ENCODE measurements around the gene PRUNE2. TPM values are rescaled to one million over a fixed set of nuclear protein-coding genes. Genes with fewer than 3 reads are reported as not detected.

PRUNE2 gene
- total RNA-seq, 5 donors from 2014 or later (not counting 1 experiment from before 2014, with no cell fraction given) = 0.20 to 0.76 (median 0.45) TPM

- WGBS (ENCODE audit: insufficient coverage) = 83% methylated on average over 1 of the region's 4 CpGs
- POLR2A ChIA-PET = no interaction called here
- Mint-ChIP-seq H3K9me3 (no peaks in the 10 kb centered on the region), H3K4me1 (peaks cover 0 to 9% (median 6%) of the 10 kb centered on the region in 3 donors), H3K36me3 (no peaks in the 10 kb centered on the region), H3K27ac (no peak overlapping the region), H3K4me3 (no peak overlapping the region), H3K27me3 (peaks cover 4 to 5% of the 10 kb centered on the region in 2 donors)
- DNase-seq = no peak
- H3K9me3 ChIP-seq = no peaks in the 10 kb centered on the region
- H3K4me1 ChIP-seq (ENCODE audit: control insufficient read depth in 1 of 2, extremely low read depth in 1 of 2, insufficient read depth in 2 of 2, low read length in 2 of 2) = no peaks in the 10 kb centered on the region
- CTCF ChIA-PET = interaction anchor here in 1 of 2 donors (0.6 to 1.2 kb wide), 2 partner anchors 9 to 16 kb away, joined by 3 to 4 read pairs; no protein-coding TSS in a partner anchor
- H3K36me3 ChIP-seq (ENCODE audit: control insufficient read depth in 2 of 2, extremely low read depth in 1 of 2, insufficient read depth in 1 of 2, low read length in 1 of 2) = no peaks in the 10 kb centered on the region
- H3K27ac ChIP-seq (ENCODE audit: low read length) = no peak overlapping the region
- no peak for ATAC-seq (replicated peaks in 1 of 4)
- H3K27me3 ChIP-seq (replicated peaks in 1 of 2; ENCODE audit: control insufficient read depth in 2 of 2, extremely low read depth in 1 of 2, insufficient read depth in 2 of 2, low read length in 1 of 2) = no peaks in the 10 kb centered on the region
- H3K4me3 ChIP-seq (ENCODE audit: control insufficient read depth in 1 of 2, extremely low read depth in 1 of 2, low read length in 1 of 2) = no peak overlapping the region
These were observed 276.5 kb downstream of the PRUNE2 start for GRCh38 chr9:76629205-76629990.

- Histone ChIP-seq H3K36me3 (ENCODE audit: control insufficient read depth in 2 of 2, extremely low read depth in 1 of 2, insufficient read depth in 1 of 2, low read length in 1 of 2) (no peaks in the 10 kb centered on the region), H3K9me3 (no peaks in the 10 kb centered on the region), H3K4me1 (ENCODE audit: control insufficient read depth in 1 of 2, extremely low read depth in 1 of 2, insufficient read depth in 2 of 2, low read length in 2 of 2) (no peaks in the 10 kb centered on the region), H3K4me3 (ENCODE audit: control insufficient read depth in 1 of 2, extremely low read depth in 1 of 2, low read length in 1 of 2) (no peak overlapping the region), H3K27ac (ENCODE audit: low read length) (no peak overlapping the region), H3K27me3 (replicated peaks in 1 of 2; ENCODE audit: control insufficient read depth in 2 of 2, extremely low read depth in 1 of 2, insufficient read depth in 2 of 2, low read length in 1 of 2) (no peaks in the 10 kb centered on the region)
- Mint-ChIP-seq H3K36me3 (no peaks in the 10 kb centered on the region), H3K4me3 (no peak overlapping the region), H3K9me3 (no peaks in the 10 kb centered on the region), H3K27me3 (peaks cover 5 to 8% of the 10 kb centered on the region in 2 donors), H3K27ac (no peak overlapping the region), H3K4me1 (peaks cover 0 to 9% (median 6%) of the 10 kb centered on the region in 3 donors)
- 100% methylated on average over 2 of the region's 5 CpGs for WGBS (ENCODE audit: insufficient coverage)
- no peak for ATAC-seq (replicated peaks in 1 of 4)
- POLR2A ChIA-PET = no interaction called here
- CTCF ChIA-PET = no interaction called here
- no peak for DNase-seq
These were observed 277.8 kb downstream of the PRUNE2 start for GRCh38 chr9:76628155-76628554.

- no peaks in the 10 kb centered on the region for H3K36me3 ChIP-seq (ENCODE audit: control insufficient read depth in 2 of 2, extremely low read depth in 1 of 2, insufficient read depth in 1 of 2, low read length in 1 of 2)
- H3K27ac ChIP-seq (ENCODE audit: low read length) = no peak overlapping the region
- no peaks in the 10 kb centered on the region for H3K4me1 ChIP-seq (ENCODE audit: control insufficient read depth in 1 of 2, extremely low read depth in 1 of 2, insufficient read depth in 2 of 2, low read length in 2 of 2)
- no CpG with 5 or more reads among the region's 7 CpGs for WGBS (ENCODE audit: insufficient coverage)
- H3K27me3 ChIP-seq (replicated peaks in 1 of 2; ENCODE audit: control insufficient read depth in 2 of 2, extremely low read depth in 1 of 2, insufficient read depth in 2 of 2, low read length in 1 of 2) = no peaks in the 10 kb centered on the region
- Mint-ChIP-seq H3K9me3 (no peaks in the 10 kb centered on the region), H3K27ac (no peak overlapping the region), H3K36me3 (no peaks in the 10 kb centered on the region), H3K27me3 (peaks cover 5 to 8% of the 10 kb centered on the region in 2 donors), H3K4me3 (no peak overlapping the region), H3K4me1 (peaks cover 0 to 9% (median 6%) of the 10 kb centered on the region in 3 donors)
- DNase-seq = no peak
- CTCF ChIA-PET = no interaction called here
- no peak for ATAC-seq (replicated peaks in 1 of 4)
- no peaks in the 10 kb centered on the region for H3K9me3 ChIP-seq
- no peak overlapping the region for H3K4me3 ChIP-seq (ENCODE audit: control insufficient read depth in 1 of 2, extremely low read depth in 1 of 2, low read length in 1 of 2)
- POLR2A ChIA-PET = no interaction called here
These were observed 278.9 kb downstream of the PRUNE2 start for GRCh38 chr9:76626980-76627379.

GRCh38 chr9:76626141-76626540 lies 279.8 kb downstream of the PRUNE2 start:
- no peak overlapping the region for H3K27ac ChIP-seq (ENCODE audit: low read length)
- CTCF ChIA-PET = no interaction called here
- peaks cover 0 to 3% of the 10 kb centered on the region in 2 experiments for H3K27me3 ChIP-seq (replicated peaks in 1 of 2; ENCODE audit: control insufficient read depth in 2 of 2, extremely low read depth in 1 of 2, insufficient read depth in 2 of 2, low read length in 1 of 2)
- WGBS (ENCODE audit: insufficient coverage) = 56% methylated on average over 1 of the region's 1 CpG
- no peaks in the 10 kb centered on the region for H3K4me1 ChIP-seq (ENCODE audit: control insufficient read depth in 1 of 2, extremely low read depth in 1 of 2, insufficient read depth in 2 of 2, low read length in 2 of 2)
- no peak for DNase-seq
- no peak overlapping the region for H3K4me3 ChIP-seq (ENCODE audit: control insufficient read depth in 1 of 2, extremely low read depth in 1 of 2, low read length in 1 of 2)
- no peaks in the 10 kb centered on the region for H3K36me3 ChIP-seq (ENCODE audit: control insufficient read depth in 2 of 2, extremely low read depth in 1 of 2, insufficient read depth in 1 of 2, low read length in 1 of 2)
- no peak for ATAC-seq (replicated peaks in 1 of 4)
- no peak overlapping the region for H3K4me3 Mint-ChIP-seq
- POLR2A ChIA-PET = no interaction called here
- H3K9me3 Mint-ChIP-seq = no peaks in the 10 kb centered on the region
- peaks cover 0 to 9% (median 6%) of the 10 kb centered on the region in 3 donors for H3K4me1 Mint-ChIP-seq
- no peak overlapping the region for H3K27ac Mint-ChIP-seq
- H3K9me3 ChIP-seq = no peaks in the 10 kb centered on the region
- H3K36me3 Mint-ChIP-seq = no peaks in the 10 kb centered on the region
- H3K27me3 Mint-ChIP-seq = peaks cover 5 to 6% of the 10 kb centered on the region in 2 donors

- no peak for DNase-seq
- no peak overlapping the region for H3K27ac ChIP-seq (ENCODE audit: low read length)
- ChIA-PET POLR2A (no interaction called here), CTCF (no interaction called here)
- no peak overlapping the region for H3K4me3 Mint-ChIP-seq
- no peaks in the 10 kb centered on the region for H3K36me3 ChIP-seq (ENCODE audit: control insufficient read depth in 2 of 2, extremely low read depth in 1 of 2, insufficient read depth in 1 of 2, low read length in 1 of 2)
- H3K4me1 ChIP-seq (ENCODE audit: control insufficient read depth in 1 of 2, extremely low read depth in 1 of 2, insufficient read depth in 2 of 2, low read length in 2 of 2) = no peaks in the 10 kb centered on the region
- H3K9me3 ChIP-seq = no peaks in the 10 kb centered on the region
- 83% methylated on average over 4 of the region's 5 CpGs for WGBS (ENCODE audit: insufficient coverage)
- no peak for ATAC-seq (replicated peaks in 1 of 4)
- H3K27me3 Mint-ChIP-seq = peaks cover 5 to 6% of the 10 kb centered on the region in 2 donors
- H3K27me3 ChIP-seq (replicated peaks in 1 of 2; ENCODE audit: control insufficient read depth in 2 of 2, extremely low read depth in 1 of 2, insufficient read depth in 2 of 2, low read length in 1 of 2) = peaks cover 0 to 3% of the 10 kb centered on the region in 2 experiments
- no peaks in the 10 kb centered on the region for H3K9me3 Mint-ChIP-seq
- H3K4me3 ChIP-seq (ENCODE audit: control insufficient read depth in 1 of 2, extremely low read depth in 1 of 2, low read length in 1 of 2) = no peak overlapping the region
- H3K27ac Mint-ChIP-seq = no peak overlapping the region
- H3K4me1 Mint-ChIP-seq = peaks cover 0 to 6% (median under 1%) of the 10 kb centered on the region in 3 donors
- H3K36me3 Mint-ChIP-seq = no peaks in the 10 kb centered on the region
These were observed 281.4 kb downstream of the PRUNE2 start for GRCh38 chr9:76624391-76625048.

- no peak overlapping the region for H3K4me3 ChIP-seq (ENCODE audit: control insufficient read depth in 1 of 2, extremely low read depth in 1 of 2, low read length in 1 of 2)
- Mint-ChIP-seq H3K4me1 (peaks cover 0 to 5% (median 1%) of the 10 kb centered on the region in 3 donors), H3K36me3 (no peaks in the 10 kb centered on the region), H3K27ac (no peak overlapping the region), H3K4me3 (no peak overlapping the region), H3K9me3 (no peaks in the 10 kb centered on the region), H3K27me3 (peaks cover 11 to 16% of the 10 kb centered on the region in 2 donors)
- DNase-seq (no peak), ATAC-seq (replicated peaks in 1 of 4) (no peak)
- WGBS (ENCODE audit: insufficient coverage) = 50% methylated on average over 2 of the region's 3 CpGs
- H3K27ac ChIP-seq (ENCODE audit: low read length) = no peak overlapping the region
- ChIA-PET POLR2A (interaction anchor here in 1 of 2 donors (0.7 kb wide), 1 partner anchor 183 kb away, joined by 3 read pairs; no protein-coding TSS in a partner anchor), CTCF (interaction anchor here in 1 of 2 donors (0.8 kb wide), 1 partner anchor 8 kb away, joined by 3 read pairs; no protein-coding TSS in a partner anchor)
- no peaks in the 10 kb centered on the region for H3K9me3 ChIP-seq
- H3K36me3 ChIP-seq (ENCODE audit: control insufficient read depth in 2 of 2, extremely low read depth in 1 of 2, insufficient read depth in 1 of 2, low read length in 1 of 2) = no peaks in the 10 kb centered on the region
- peaks cover 0 to 3% of the 10 kb centered on the region in 2 experiments for H3K27me3 ChIP-seq (replicated peaks in 1 of 2; ENCODE audit: control insufficient read depth in 2 of 2, extremely low read depth in 1 of 2, insufficient read depth in 2 of 2, low read length in 1 of 2)
- H3K4me1 ChIP-seq (ENCODE audit: control insufficient read depth in 1 of 2, extremely low read depth in 1 of 2, insufficient read depth in 2 of 2, low read length in 2 of 2) = no peaks in the 10 kb centered on the region
These were observed 284.9 kb downstream of the PRUNE2 start for GRCh38 chr9:76620996-76621395.

Data from T-cell (primary cell).